Epidermal melanocyte (primary cell): Measurements from ENCODE around the gene STOX2.
"Not testable (repeated sequence)": the region's sequence is repeated elsewhere in the genome, so short reads cannot be mapped to it uniquely, and the experiment has no call there.

Experiments
- DNase-seq: peaks from one replicate; pipeline ENCODE4 v3.0.0; 2011; ENCODE audit warnings: low spot score; ENCODE audit not compliant: insufficient read length

The STOX2 gene

DNA sequence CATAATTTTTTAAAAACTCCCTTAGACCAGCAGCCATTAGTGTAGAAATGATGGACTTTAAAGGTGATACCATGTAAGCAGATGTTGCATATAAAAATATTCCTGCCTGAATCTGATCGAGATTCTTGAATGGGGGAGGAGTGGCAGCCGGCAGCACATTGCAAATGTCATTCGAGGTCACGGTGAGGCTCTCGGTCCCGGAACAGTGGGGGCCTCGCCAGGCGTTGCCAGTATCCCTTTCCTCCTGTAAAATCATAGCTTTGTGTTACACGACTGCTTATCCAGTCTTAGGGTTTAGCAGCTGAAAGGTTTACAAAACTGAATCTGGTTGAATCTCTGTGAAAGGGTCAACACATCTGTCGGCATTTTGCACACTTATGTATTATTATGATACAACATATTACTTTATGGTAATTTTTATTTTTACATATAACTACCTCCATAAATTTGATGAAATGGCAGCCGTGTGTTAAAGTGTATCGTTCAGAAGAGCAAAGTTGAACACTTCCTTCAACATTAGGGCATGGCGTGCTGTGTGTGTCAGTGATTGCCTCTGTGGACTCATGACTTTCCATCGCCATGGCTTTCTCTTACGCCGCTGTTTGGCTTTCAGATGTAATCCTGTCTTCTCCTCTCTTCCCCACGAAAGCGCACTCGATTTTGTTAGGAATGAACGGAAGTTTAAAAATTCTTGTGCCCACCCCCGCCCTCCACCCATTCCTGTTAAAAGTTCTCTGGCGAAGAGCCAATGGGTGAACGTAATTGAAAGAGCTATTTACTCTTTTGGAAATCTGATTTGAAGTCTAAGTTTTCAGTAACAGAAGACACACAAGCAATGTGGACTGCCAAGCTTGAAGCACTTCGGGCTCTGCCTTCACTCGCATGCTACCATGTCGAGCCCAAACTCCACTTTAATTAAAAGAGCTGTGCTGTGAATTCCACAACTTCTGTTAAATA, 114.8 kb downstream of the STOX2 start:
- DNase-seq: no peak

DNA sequence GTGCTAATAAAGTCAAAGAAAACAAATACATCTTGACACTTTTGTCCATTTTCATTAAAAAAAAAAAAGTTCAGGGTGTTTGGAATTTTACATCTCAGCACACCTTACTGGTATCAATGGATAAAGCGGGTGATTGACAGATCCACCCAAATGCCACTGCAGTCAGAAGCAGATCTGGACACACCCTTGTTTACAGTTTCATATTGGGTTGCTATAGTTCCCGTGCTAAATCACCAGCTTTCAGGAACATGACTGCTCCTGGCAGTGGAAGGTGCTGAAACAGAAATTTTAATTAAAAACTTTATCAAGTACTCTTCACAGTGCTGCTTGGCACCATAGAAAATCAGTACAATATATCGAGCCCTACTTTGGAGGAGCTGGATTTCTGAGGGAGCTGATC, 116.3 kb downstream of the STOX2 start:
- DNase-seq: no peak

DNA sequence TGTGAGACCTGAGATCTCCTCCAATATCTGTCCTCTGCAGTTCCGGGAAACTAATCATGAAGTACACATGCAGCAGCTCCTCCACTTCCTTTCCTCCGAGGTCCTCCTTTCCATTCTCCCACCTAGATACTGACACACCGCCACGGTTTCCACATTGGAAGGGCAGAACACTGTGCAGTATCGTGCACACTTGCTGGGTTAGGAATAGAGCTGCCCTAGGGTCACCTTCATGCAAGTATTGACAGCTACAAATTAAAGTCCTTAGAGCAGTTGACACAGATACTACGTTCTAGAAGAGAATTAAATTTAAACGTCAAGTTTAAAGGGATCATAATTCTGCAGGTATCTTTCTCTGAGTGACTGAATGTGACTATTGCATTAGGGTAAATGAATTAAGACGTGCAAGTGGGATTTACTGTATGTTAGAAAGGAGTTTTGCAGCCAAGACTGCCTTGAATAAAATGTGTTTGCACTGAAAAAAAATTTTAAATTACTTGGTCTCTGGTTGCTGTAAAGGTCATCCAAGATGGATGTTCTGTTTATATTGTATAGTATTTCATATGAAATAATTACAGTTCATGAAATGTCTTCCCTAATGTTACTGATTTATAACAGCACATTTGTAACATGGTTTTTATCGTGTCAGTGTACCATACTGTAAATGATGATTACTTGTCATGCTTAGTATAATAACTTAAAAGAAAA, 117.7 kb downstream of the STOX2 start:
- DNase-seq: no peak

DNA sequence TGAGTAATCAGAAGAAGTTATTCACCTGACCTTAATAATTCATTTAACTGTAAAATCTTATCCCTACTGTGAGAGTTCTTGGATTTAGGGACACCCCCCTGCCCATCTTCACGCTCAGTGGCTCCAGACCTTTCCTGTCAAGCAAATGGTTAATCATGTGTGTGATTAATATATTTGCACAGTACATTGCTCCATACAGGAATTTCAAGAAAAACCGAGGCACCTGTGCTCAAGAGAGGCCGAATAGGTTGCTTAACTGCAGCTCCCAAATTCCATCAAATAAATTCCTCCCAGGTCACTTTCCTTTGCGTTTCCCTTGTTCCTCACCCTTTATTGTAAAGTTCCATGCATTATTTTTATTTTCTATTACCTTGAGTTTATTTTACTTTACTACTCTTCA, 119.5 kb downstream of the STOX2 start:
- DNase-seq: no peak

DNA sequence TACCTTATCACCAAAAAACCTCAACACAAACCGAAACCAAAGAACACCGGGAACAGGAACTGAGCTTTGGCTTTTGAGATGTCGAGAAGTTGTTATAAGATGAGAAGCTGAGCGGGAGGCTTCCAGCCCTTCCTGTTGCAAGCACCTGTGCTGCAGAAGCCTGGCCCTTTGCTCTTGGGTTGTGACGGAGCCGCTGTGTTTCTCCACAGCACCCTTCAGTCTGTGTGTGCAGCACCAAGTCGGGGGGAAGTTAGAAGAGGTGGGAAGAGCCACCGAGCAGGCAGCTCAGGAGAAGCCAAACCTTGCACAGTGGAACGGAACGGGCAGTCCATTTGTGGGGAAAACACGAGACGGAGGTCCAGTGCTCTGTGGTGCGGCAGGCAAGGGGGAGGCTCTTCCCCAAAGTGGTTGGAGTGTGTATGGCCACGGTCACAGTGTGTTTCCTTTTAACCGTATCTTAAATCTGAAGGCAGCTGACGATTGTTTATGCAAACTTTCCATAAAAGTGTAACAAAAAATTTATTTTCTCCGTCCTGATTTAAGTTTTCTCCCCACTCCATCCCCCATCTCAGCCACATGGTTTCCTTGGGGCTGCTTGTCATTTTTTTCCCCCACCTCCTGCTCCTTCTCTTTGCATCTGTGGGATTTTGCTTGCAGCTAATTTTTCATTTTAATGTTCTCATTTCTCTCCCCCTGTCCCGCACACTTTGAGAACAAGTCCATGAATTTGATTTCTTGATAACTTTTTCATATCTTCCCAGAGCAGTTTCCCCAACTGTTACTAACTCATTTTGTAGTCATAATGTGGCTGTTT, 123.7 kb downstream of the STOX2 start:
- no peak for DNase-seq

DNA sequence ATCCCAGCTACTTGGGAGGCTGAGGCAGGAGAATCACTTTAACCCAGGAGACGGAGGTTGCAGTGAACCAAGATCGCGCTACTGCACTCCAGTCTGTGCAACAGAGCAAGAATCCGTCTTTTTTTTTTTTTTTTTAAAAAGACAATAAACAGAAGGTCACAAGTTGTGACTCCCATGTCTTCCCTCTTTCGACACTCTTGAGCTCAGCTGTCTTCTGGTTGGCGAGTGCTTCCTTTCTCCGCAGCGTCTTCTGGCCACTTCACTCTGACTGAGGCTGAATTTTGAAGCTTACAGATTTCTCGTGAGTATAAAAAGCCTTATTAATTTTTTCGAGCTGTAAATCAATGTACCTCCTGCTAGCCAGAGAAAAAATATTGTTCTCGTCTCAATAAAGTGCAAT, 124.9 kb downstream of the STOX2 start:
- no peak for DNase-seq

DNA sequence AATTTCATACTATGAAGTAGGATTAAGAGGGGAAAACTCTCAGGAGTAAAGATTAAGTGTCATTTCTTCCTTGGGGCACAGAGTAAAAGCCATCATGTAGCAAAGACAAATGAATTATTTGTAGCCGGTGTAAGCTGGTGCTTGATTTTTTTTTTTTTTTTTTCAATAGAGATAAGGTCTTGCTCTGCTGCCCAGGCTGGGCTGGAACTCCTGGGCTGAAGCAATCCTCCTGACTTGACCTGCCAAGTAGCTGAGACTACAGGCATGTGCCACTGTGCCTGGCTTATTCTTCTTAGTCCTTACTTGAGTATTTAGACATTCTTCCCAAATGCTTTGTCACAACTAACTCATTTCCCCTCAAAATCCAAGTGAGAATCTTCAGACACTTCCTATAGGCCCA, 125.7 kb downstream of the STOX2 start:
- no peak for DNase-seq

DNA sequence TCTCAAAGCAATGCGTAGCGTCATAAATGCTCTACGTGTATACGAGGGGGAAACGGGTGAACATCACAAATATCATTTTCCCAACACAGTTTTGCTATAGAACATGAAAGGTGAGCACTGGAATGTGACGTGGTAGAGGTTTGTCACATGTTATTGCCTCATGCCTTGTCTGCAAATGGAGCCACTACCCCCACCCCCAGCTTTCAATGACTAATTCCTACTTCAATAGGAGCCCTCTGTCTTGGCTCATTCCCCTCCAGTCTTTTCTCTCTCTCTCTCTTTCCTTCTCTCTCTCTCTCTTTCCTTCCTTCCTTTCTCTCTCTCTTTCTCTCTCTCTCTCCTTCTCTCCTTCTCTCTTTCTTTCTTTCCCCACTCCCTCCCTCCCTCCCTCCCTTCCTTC, 127.0 kb downstream of the STOX2 start:
- DNase-seq: no peak

DNA sequence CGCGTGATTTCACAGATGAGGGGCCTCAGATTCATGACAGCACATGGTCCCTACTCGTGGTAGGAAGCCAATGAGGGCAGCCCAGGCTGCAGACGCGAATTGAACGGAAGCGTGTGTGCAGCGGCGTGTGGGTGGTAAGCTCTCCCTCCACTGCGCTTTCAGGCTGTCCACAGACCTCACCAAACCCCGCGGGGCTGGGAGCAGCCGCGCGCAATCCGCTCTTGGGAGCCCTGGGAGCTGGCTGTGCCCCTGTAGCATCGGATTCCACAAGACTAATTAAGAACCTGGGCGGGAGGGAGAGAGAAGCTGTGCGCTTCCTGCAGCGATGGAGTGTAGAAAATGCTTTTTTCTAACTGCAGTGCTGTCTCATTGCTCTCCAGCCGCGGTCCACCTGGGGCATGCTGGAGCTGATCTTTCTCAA, 134.9 kb downstream of the STOX2 start:
- DNase-seq: no peak

DNA sequence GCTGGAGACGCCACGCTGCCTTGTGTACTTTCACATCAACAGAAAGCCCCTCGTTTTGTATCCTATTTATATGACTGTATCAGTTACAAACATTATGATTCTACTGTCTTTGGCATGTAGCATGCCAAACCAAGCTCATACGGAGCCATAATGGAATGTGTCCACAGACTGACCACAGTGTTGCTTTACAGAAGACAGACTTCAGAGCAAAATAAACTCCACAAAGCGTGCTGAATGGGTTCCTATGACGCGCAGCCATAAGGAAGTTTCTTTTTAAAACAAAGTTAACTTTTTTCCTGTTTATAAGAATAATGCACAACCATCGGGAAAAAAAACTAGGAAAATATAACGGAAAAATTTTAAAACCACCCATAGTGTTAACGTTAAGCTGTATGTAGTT, 136.0 kb downstream of the STOX2 start:
- no peak for DNase-seq

DNA sequence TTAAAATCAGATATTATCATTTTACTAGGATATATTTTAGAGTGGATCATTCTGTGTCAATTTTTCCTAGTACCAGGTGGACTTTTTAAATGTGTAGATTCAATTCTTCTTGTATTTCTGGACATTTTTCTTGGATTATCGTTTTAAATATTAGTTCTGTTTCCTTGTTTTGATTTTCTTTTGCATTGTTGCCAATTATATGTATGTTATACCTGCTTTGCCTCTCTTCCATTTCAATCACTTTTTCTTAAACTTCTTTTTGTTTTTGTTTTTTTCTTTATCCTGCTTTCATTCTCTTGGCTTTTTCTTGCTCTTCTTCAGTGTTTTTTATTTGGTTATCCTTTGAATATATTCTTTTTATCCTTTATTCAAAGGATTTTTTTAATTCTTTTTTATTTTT, 141.0 kb downstream of the STOX2 start:
- no peak for DNase-seq

DNA sequence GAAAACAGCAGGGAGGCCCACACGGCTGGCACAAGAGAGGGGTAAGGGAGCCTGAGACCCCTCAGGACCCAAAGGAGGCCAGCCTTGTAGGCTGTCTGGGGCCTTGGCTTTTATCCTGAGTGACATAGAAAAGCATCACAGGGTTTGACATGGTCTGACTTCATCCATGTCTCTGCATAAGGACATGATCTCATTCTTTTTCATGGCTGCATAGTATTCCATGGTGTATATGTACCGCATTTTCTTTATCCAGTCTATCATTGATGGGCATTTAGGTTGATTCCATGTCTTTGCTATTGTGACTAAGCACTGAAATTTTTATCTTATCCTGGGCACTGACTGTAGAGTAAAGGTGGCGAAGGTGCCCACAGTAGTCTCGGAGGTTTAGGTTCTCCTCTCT, 146.2 kb downstream of the STOX2 start:
- DNase-seq: not testable (repeated sequence)

DNA sequence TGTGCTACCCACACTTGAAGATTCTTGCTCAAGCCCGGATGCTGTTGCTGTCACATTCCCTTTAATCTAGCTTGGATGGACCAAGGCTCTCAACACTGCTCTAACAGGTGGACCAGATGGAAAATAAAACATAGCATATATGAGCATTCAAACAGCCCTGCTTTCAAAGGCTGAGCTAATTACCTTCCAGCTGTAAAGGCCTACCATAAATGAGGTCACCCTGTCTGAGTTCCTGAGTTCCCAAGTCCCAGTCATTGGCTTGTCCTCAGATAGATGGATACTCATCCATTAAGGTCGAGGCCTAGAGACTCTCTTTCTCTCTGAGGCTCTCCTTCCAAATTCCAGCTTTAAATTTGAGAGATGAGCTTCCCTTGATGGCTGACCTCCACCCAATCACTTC, 147.5 kb downstream of the STOX2 start:
- no peak for DNase-seq

DNA sequence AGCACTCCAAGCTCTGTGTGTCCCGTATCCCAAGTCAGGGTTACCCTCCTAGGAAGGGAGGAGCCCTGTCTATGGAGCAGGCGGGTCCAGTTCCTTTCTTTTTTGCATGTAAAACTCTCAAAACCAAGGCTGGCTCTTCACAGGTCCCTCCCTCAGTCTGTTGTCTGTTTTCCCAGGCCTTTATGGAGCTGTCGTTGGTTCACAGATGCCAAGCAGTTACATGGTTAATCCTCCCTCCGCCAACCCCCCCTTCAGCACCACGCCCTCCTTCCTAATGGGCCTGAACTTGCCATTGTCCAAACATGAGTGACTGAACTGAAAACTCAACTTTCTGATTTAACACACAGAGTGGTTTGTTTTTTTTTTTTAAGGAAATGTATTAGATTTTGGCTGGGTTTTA, 148.3 kb downstream of the STOX2 start:
- DNase-seq: no peak

DNA sequence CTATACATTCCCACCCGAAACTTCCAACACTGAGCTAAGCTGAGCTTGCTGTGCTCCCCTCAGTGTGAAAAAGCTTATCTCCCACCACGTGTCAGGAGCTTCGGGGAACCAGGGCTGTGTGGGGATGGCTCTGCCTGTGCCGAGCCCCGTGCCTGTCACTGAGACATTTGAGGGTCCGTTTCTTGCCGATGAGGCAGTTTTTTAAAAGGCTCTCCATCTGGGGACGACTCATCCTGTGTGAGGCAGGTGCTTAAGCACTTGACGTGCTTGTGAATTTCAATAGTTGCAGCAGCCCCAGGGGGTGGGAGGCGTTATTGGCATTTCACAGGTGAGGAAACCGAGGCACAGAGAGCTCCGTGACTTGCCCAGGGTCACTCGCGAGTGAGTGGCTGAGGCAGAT, 151.8 kb downstream of the STOX2 start:
- no peak for DNase-seq

DNA sequence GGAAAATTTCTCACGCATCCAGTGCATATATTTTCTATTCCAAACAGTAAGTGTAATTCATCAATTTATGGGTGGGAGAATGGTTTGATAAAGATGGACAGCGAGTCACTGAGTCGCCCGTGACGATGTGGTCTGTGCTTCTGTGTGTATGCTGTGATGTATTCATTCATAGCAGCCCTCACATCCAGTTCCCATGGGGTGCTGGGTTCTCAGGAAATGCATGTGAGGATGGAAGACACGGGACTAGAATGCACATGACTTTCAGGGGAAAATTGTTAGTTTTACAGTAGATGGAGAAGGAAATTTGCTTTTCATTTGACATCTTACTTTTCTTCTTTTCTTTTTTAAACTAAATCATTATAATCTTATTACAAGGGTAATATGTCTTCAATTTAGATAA, 152.9 kb downstream of the STOX2 start:
- no peak for DNase-seq

DNA sequence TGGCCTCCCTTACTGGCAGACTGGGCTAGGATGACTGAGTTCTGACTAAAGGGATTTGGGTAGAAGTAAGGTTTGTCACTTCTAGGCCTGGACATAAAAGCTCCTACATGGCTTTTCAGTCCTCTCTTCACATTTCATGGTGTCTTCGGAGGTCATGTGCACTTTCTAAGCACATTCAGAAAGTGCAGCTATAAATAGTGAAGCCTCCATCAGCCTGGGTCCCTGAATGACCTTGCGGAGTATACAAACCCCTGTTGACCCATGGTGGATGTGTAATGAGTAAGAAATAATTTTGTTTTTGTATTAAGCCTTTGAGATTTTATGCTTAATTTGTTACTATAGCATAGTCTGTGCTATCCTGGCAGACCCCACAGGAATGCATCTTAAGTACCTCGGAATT, 154.0 kb downstream of the STOX2 start:
- DNase-seq: no peak

DNA sequence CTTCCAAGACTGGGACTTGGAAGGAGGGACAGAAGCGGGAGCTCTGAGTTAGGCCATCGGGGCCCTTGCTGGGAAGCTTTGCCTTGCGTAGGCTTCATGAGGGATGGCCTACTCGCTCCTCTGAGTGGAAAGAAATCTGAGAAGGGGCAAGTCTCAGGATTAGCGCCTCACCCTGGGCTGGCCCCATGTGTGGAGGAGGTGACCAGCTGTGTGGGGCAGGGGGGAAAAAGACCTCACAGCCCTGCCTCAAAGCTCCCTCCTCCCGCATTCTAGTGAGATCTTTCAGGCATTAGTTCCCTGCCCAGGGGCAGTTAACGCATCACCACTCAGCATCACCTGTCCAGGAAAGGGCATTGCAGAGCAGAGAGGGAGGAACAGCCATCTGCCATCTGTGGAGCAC, 156.5 kb downstream of the STOX2 start:
- DNase-seq: no peak

DNA sequence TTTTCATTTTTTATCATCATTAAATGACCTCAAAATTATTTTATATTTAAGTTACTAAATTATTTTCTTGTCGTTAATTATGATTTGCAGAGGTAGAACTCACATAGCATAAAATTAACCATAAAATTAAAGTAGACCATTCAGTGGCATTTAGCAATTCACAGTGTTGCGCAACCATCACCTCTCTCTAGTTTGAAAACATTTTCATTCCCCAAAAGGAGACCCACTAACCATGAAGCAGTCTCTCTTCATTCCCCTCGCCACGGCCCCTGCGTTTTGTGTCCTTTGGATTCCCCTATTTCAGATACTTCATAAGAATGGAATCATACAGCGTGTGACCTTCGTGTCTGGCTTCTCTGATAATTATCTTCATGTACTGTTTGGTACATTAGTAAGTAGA, 157.7 kb downstream of the STOX2 start:
- DNase-seq: no peak

DNA sequence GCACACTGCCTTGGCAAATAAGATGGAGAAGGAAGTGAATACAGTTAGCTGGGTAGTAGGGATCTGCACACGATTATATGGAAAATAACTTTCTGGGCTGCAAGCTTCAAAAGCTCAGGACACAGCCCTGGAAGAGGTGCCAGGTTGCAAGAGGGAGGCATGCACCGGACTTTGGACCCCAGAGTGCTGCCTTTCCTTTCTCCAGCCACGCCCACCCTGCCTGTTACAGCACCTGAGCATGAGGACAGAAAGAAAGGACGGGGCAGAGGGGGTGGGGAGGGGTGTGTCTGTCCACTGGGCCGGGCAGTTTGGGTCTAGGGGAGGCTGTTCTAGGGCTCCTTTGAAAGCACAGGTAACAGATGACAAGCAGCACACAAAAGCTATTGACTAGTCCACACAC, 159.8 kb downstream of the STOX2 start:
- no peak for DNase-seq

DNA sequence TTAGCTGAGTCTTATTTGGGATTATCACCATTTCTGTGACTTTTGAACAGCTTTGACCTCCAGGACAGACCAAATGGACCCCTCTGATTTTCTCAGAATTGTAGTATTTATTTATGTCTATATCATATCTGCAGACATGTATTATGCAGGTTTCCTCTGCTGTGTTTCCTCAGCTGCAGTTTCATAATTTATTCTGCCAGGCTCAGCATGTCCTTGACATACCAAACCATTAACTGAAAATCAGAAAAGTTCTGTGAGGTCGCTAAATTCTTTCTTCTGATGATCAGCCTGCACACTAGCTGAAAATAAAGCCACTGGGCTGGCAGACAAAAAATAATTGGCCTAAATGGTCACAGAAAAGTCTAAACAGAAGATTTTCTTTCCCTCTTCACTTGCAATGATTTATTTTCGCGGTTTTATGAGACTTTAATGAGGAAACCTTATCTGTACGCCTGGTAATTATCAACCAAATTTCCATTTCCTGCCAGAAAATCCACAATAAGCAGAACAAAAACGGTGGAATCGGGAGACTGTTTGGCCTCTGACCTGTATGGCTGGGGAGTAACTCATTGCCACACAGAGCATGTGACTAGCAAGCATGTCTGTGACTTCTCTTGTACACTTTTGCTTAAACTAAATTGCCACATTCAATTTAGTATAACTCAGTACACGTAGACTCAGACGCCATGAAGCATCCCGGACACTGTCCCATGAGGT, 161.6 kb downstream of the STOX2 start:
- no peak for DNase-seq
